ENCODE data around the gene GNG8. TPM values are rescaled to one million over a fixed set of nuclear protein-coding genes. Genes with fewer than 3 reads are reported as not detected.
A peak's percentile ranks its signal among the peaks of the same experiment; 100 is the strongest.

The GNG8 gene
- total and polyA plus RNA-seq, 7 donors = not detected

- Histone ChIP-seq H3K36me3 (no peaks in the 10 kb centered on the region), H3K4me1 (peaks cover 0 to 46% (median 42%) of the 10 kb centered on the region in 4 donors), H3K27me3 (no peaks in the 10 kb centered on the region), H3K27ac (peak overlapping the region; percentile 64 to 82 (median 74)), H3K4me3 (no peak overlapping the region), H3K9me3 (no peaks in the 10 kb centered on the region)
- 86 to 93% methylated on average over 12 of the region's 12 CpGs for WGBS, 2 donors
- TF ChIP-seq POLR2AphosphoS5 (IDR thresholded peaks at IDR 0.05) (no peak), CTCF (IDR thresholded peaks at IDR 0.05) (no peak), EP300 (IDR thresholded peaks at IDR 0.05) (no peak), POLR2A (IDR thresholded peaks at IDR 0.05) (no peak)
- intact Hi-C loops (cut with DNase I) = no loop called here
- no peak for DNase-seq
Observed at GRCh38 chr19:46625731-46626130, 10.3 kb downstream of the GNG8 start.

- 13 to 14% methylated on average over 13 of the region's 13 CpGs for WGBS, 2 donors
- peak; percentile 94 for DNase-seq
- H3K4me3 ChIP-seq = peak within 1 kb of the TSS in 3 of 4 donors; percentile 12 to 28 (median 17)
- no peaks in the 10 kb centered on the region for H3K36me3 ChIP-seq
- H3K9me3 ChIP-seq = no peaks in the 10 kb centered on the region
- peaks cover 0 to 52% (median 48%) of the 10 kb centered on the region in 4 donors for H3K4me1 ChIP-seq
- no peaks in the 10 kb centered on the region for H3K27me3 ChIP-seq
- peak within 1 kb of the TSS; percentile 64 to 82 (median 74) for H3K27ac ChIP-seq
- intact Hi-C loops (cut with DNase I) = no loop called here
- no peak for TF ChIP-seq CTCF (IDR thresholded peaks at IDR 0.05)
- peak; percentile 14 to 53 (median 41) for TF ChIP-seq POLR2AphosphoS5 (IDR thresholded peaks at IDR 0.05)
Observed at GRCh38 chr19:46624958-46625661, 10.9 kb downstream of the GNG8 start, which contains the start of gene PTGIR. Gene PTGIR, minus strand, starts transcription at chr19:46625089. Its CDS starts 864 bp downstream, at chr19:46624225.

GRCh38 chr19:46623915-46624502, 12.0 kb downstream of the GNG8 start:
- intact Hi-C loops (cut with DNase I) = no loop called here
- peaks cover 0 to 62% (median 55%) of the 10 kb centered on the region in 4 donors for H3K4me1 ChIP-seq
- DNase-seq = no peak
- no peaks in the 10 kb centered on the region for H3K27me3 ChIP-seq
- no peak for TF ChIP-seq POLR2A (IDR thresholded peaks at IDR 0.05)
- TF ChIP-seq POLR2AphosphoS5 (IDR thresholded peaks at IDR 0.05) = no peak
- no peak for TF ChIP-seq EP300 (IDR thresholded peaks at IDR 0.05)
- no peak for TF ChIP-seq CTCF (IDR thresholded peaks at IDR 0.05)
- WGBS, 2 donors = 90 to 91% methylated on average over 35 of the region's 35 CpGs
- H3K9me3 ChIP-seq = no peaks in the 10 kb centered on the region
- H3K36me3 ChIP-seq = no peaks in the 10 kb centered on the region
- H3K4me3 ChIP-seq = peak overlapping the region in 3 of 4 donors; percentile 8 to 28 (median 12)
- peak overlapping the region; percentile 64 to 82 (median 74) for H3K27ac ChIP-seq

GRCh38 chr19:46622118-46622446, 13.9 kb downstream of the GNG8 start:
- Histone ChIP-seq H3K9me3 (no peaks in the 10 kb centered on the region), H3K4me3 (no peak overlapping the region), H3K36me3 (no peaks in the 10 kb centered on the region), H3K4me1 (peaks cover 0 to 72% (median 63%) of the 10 kb centered on the region in 4 donors), H3K27ac (peak overlapping the region in 3 of 4 donors; percentile 74 to 82 (median 78)), H3K27me3 (no peaks in the 10 kb centered on the region)
- WGBS, 2 donors = 27 to 46% methylated on average over 7 of the region's 7 CpGs
- no peak for TF ChIP-seq EP300 (IDR thresholded peaks at IDR 0.05)
- no peak for TF ChIP-seq POLR2AphosphoS5 (IDR thresholded peaks at IDR 0.05)
- no peak for TF ChIP-seq CTCF (IDR thresholded peaks at IDR 0.05)
- no peak for TF ChIP-seq POLR2A (IDR thresholded peaks at IDR 0.05)
- intact Hi-C loops (cut with DNase I) = no loop called here
- DNase-seq = no peak
